GM12874 (cell line): ENCODE results near the gene RTP3.

ENCODE experiments used
- TF ChIP-seq, protein P1 (sequence below): IDR thresholded peaks from 2 replicates; pipeline ENCODE4 v1.5.1; 2011; ENCODE audit warnings: low read depth, mild to moderate bottlenecking, control low read depth, low read length, moderate library complexity; ENCODE audit not compliant: insufficient read depth

The RTP3 gene

GRCh38 chr3:46538803-46539442 lies 41.1 kb downstream of the RTP3 start:
- TF ChIP-seq, protein P1, sequence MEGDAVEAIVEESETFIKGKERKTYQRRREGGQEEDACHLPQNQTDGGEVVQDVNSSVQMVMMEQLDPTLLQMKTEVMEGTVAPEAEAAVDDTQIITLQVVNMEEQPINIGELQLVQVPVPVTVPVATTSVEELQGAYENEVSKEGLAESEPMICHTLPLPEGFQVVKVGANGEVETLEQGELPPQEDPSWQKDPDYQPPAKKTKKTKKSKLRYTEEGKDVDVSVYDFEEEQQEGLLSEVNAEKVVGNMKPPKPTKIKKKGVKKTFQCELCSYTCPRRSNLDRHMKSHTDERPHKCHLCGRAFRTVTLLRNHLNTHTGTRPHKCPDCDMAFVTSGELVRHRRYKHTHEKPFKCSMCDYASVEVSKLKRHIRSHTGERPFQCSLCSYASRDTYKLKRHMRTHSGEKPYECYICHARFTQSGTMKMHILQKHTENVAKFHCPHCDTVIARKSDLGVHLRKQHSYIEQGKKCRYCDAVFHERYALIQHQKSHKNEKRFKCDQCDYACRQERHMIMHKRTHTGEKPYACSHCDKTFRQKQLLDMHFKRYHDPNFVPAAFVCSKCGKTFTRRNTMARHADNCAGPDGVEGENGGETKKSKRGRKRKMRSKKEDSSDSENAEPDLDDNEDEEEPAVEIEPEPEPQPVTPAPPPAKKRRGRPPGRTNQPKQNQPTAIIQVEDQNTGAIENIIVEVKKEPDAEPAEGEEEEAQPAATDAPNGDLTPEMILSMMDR = no peak

DNA sequence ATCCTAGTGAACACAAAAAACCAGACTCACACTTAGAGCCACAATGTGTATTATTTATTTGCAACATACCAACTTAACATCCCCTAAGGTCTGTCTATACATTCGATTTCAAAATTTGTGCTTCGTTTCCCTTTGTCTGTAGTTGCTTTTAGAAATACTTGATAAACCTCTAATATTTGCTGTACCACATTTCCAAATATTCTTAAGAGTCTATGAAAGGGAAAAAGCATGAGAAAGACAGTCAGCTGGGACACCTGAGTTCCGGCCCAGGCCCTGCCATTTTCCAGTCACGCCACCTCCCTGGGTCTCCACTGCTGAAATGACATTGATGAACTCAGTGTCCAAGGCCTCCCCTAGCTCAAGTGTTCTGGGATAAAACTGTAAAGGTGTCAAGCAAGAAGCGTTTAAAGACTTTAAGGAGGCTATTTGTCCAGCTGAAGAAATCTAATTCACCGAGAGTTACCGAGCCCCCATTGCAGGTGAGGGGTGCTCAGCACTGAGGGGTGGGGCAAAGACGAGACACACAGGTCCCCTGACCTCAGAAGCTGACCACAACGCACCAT lies 41.7 kb downstream of the RTP3 start:
- TF ChIP-seq, protein P1 = no peak

DNA sequence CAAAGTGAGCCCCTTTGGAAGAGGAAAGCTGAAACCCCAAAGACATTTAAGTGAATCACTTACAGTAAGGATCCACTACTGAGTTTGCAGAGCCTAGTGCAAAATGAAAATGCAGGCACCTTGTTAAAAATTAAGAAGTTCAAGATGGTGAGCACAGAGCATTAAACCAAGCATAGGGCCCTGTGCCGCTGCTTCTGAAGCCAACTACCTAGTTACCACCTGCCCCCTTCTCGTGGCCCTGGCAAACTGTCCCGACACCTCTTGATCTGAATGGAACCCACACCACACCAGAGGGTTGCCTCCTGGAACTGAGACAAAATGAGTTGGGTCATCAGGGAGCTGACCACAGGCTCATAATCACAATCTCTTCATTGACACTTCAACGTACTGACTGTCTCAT lies 42.8 kb downstream of the RTP3 start:
- TF ChIP-seq, protein P1 = no peak

- TF ChIP-seq, protein P1 = no peak
Measured at GRCh38 chr3:46541835-46542234, 44.1 kb downstream of the RTP3 start.

DNA sequence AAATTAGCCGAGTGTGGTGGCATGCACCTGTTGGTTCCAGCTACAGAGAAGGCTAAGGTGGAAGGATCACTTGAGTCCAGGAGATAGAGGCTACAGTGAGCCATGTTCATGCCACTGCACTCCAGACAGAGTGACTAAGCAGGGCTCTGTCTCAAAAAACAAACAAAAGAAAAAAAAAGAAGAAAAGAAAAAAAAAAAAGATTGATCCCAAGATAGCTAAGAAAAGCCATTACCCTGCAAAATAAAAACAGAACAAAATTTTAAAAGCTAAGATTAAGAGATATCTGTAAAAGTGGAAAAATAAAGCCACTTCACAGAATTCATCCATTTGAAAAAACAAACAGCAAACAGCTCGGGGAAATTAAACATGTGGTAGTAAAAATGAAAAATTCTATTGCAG lies 44.6 kb downstream of the RTP3 start:
- TF ChIP-seq, protein P1 = no peak

GRCh38 chr3:46542801-46543201 lies 45.0 kb downstream of the RTP3 start:
- TF ChIP-seq, protein P1 = no peak

DNA sequence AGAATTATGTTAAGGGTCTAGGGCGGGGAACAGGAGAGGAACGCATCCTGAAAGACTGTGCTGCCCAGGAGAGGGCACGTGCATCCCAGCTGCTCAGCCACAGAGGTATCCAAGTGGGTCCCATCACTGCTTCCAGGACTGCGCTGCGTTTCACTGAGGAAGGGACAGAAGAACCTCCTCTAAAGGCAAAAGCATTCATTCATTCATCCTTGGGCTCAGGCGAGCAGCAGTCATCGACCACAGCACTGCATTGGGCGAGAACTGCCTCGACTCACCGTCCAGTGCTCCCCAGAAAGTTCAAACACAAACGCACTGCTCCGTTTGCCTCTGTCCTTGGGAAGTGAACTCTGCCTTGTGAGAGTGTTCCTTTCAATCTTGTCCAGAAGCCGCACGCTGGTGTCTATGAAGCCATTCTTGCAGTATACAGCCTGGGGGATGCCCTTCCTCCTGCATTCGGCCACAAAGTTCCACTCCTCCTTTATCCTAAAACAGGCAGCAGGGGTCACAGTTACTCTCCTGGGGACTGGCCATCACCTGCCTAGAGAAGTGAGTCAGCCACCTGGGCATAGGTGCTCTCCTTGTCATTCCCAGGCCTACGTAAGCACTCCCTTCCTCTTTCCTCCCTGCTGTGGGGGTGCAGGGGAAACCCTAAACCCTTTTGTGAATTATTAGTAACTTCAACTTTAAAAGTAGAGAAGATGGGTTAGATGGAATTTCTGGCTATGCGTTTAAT lies 47.2 kb downstream of the RTP3 start:
- TF ChIP-seq, protein P1 = no peak
